Cardiac atrium fibroblast (primary cell): ENCODE data around the gene SLC26A2. TPM values are rescaled to one million over a fixed set of nuclear protein-coding genes. Genes with fewer than 3 reads are reported as not detected.

Experiments
- total RNA-seq: library from RNA; depleted of rRNA; stranded (reverse); fragments of >200 nt; gene quantifications from 2 replicates; pipeline ENCODE4 v1.2.3, GENCODE V29; 2015

Gene SLC26A2
- total RNA-seq, result 9.6 and 15.6 TPM in 2 replicates

GRCh38 chr5:149960272-149961185 is at the start of gene SLC26A2:
Gene SLC26A2 (plus strand): TSS chr5:149960758. CDS start chr5:149977653, 16,895 bp downstream.

GRCh38 chr5:149944666-149945065 is 15.9 kb upstream of the SLC26A2 start, which contains the start of gene PDE6A:
Gene PDE6A (minus strand): TSS chr5:149944793. CDS start chr5:149944673, 120 bp downstream.

DNA sequence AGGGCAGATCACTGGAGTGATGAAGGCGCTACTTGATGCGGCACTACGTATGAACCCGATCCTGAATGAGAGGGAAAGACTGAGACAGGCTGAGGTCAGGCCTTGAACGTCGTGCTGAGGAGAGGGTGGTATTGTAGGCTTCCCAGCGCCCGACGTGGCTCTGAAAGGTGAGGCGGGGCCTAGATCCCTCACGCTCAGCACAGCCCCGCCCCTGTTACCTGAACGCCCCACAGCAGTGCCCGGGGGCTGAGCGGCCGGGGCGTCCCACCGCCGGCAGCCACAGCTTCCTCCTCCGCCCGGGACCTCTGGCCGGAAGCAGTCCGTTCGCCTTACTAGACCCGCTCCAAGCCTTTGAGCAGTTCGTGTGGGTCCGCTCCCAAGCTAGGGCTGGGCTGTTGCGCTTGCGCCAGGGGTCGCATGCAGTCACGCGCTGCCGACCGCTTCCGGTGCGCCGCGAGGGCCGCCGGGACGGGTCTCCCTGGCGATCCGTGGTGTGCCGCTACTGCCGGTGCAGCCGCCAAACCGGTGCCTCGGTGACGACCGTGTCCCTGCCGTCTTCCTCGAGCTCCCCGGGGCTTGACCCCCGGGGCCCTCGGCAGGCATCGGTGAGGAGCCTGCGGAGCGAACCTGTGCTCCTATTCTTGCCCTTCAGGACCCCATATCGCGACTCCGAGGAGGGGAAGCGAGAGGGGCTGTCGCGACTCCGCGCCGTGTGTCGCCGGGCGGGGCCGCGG is 39.9 kb downstream of the SLC26A2 start, which contains the start of the genes HMGXB3 and TIGD6:
HMGXB3 (plus strand) TSS at position 484 of the 734 bp plus-strand sequence. CDS start 4,114 bp downstream, outside the sequence.
TIGD6 (minus strand) TSS at position 399 of the 734 bp plus-strand sequence. CDS start 4,306 bp downstream, outside the sequence.

Other genes with a start within 250 kb of the SLC26A2 start
- 0.54 and 0.65 TPM in 2 replicates for gene PPARGC1B, start 230.4 kb upstream of the SLC26A2 start, total RNA-seq
- not detected in 2 replicates for gene PDE6A, start 16.0 kb upstream of the SLC26A2 start, total RNA-seq
- gene TIGD6, start 39.9 kb downstream of the SLC26A2 start, total RNA-seq, result 2.9 and 3.4 TPM in 2 replicates
- 22.0 and 28.0 TPM in 2 replicates for gene HMGXB3, start 40.0 kb downstream of the SLC26A2 start, total RNA-seq
- not detected in 2 replicates for gene CSF1R, start 125.8 kb downstream of the SLC26A2 start, total RNA-seq
- 84.3 and 108 TPM in 2 replicates for gene PDGFRB, start 195.1 kb downstream of the SLC26A2 start, total RNA-seq
- not detected in 2 replicates for gene CDX1, start 206.0 kb downstream of the SLC26A2 start, total RNA-seq
- not detected in 2 replicates for gene SLC6A7, start 229.3 kb downstream of the SLC26A2 start, total RNA-seq